OCI-LY1 (cell line): Measurements from ENCODE around the gene RNASEH1.

ENCODE experiments used
- CTCF ChIP-seq: fragments of 200-600 bp; sonication (generic), shearing (Covaris generic); IDR thresholded peaks from 2 replicates; pipeline ENCODE4 v1.5.1; 2017; ENCODE audit warnings: mild to moderate bottlenecking, antibody characterized with exemption, low read length, moderate library complexity, mixed read lengths
- EZH2 ChIP-seq: fragments of 200-600 bp; sonication (generic), shearing (Covaris generic); IDR thresholded peaks from 2 replicates; pipeline ENCODE4 v1.8.0; 2017; ENCODE audit warnings: borderline replicate concordance, mixed run types, mild to moderate bottlenecking, antibody characterized with exemption, low read length, moderate library complexity, mixed read lengths

GRCh38 chr2:3574155-3574554, 16.0 kb upstream of the RNASEH1 start:
- TF ChIP-seq EZH2 (no peak), CTCF (no peak)
